ENCODE data around the gene RETN. TPM values are rescaled to one million over a fixed set of nuclear protein-coding genes. Genes with fewer than 3 reads are reported as not detected.
A peak's percentile ranks its signal among the peaks of the same experiment; 100 is the strongest.

Gene RETN
- total and polyA plus RNA-seq, 2 donors (not counting 3 experiments of a cell fraction or from before 2014, with no cell fraction given): not detected

DNA sequence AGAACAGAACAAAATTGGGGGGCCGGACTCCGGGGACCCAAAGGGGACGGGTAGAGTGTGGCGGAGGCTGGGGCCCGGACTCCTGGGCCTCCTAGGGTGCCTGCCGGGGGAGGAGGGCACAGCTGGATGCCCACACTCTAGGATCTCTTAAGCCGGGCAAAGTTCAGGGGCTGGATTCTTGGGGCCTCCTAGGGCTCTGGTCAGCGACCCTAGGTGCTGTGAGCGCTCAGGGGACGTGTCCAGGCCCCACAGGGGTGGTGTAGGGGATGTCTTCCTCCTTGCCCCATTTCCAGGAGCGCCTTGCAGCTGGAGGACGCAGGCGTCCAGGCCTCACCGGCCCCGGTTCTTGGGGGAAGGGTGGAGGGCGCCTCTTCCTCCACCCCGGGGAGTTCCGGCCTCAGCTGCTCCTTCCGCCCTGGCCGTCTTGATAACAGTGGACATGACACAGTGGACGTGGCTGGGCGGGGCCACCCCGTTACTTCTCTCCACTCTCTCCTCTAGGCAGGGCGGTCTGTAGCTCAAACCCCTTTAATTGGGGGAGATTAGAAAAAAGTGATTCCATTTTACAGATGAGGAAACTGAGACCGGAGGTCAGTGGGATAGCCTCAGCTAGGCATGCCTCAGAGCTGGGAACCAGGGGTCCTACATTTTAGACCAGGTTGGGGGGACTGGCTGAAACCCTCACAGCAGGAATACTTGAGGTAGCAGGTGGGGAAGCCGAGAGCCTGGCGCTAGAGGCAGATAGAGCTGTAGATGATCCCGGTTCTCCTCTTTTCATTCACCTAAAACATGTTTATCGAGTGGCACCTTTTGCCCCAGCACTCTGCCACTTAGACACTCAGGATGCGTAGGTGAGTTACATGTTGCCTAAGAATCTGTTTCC lies 31.2 kb upstream of the RETN start:
- Histone ChIP-seq H3K79me2 (ENCODE audit: control insufficient read depth, insufficient read depth, low read length) (no peaks in the 10 kb centered on the region), H3K36me3 (ENCODE audit: control insufficient read depth in 2 of 2, extremely low read depth in 1 of 2, insufficient read depth in 2 of 2, low read length in 2 of 2) (no peaks in the 10 kb centered on the region), H4K20me1 (replicated peaks; ENCODE audit: control insufficient read depth, extremely low read depth, insufficient read depth, low read length) (no peaks in the 10 kb centered on the region), H3K4me3 (replicated peaks in 1 of 3; ENCODE audit: insufficient read depth in 1 of 3, low read depth in 1 of 3, low read length in 3 of 3) (peak overlapping the region; percentile 42 to 62 (median 61)), H3K9me3 (replicated peaks; ENCODE audit: control insufficient read depth, insufficient read depth, low read length) (no peaks in the 10 kb centered on the region), H3K4me1 (ENCODE audit: control insufficient read depth, extremely low read depth, insufficient read depth, low read length) (peaks cover 7% of the 10 kb centered on the region), H3K9me1 (replicated peaks; ENCODE audit: control insufficient read depth, extremely low read depth, insufficient read depth, low read length) (no peaks in the 10 kb centered on the region), H3K4me2 (ENCODE audit: insufficient read depth, low read length) (peak overlapping the region; percentile 32), H3K9ac (replicated peaks; ENCODE audit: extremely low read depth, insufficient read depth, low read length) (peak overlapping the region; percentile 49), H2AFZ (ENCODE audit: low read depth, low read length) (peak overlapping the region; percentile 44), H3K27me3 (ENCODE audit: control insufficient read depth in 2 of 2, insufficient read depth in 2 of 2, low read length in 2 of 2) (no peaks in the 10 kb centered on the region), H3K27ac (ENCODE audit: insufficient read depth, low read depth, low read length) (peak overlapping the region; percentile 58)
- no peak for TF ChIP-seq MAX (IDR thresholded peaks at IDR 0.05; ENCODE audit: insufficient read depth, insufficient read length)
- peak; percentile 11 for TF ChIP-seq POLR2AphosphoS5 (IDR thresholded peaks at IDR 0.05; ENCODE audit: insufficient read depth, low read depth, low read length)
- dilution Hi-C loops (cut with MboI; ENCODE audit: extremely low pct_ligation_motif_present, low sequenced_read_pairs) (no loop called here), intact Hi-C loops (cut with micrococcal nuclease) (loop anchor here (1.0 kb wide), 1 partner anchor 8 kb away; the partner anchor contains the start of genes PET100 and XAB2)
- ChIA-PET POLR2A (no interaction called here), CTCF (interaction anchor here (0.8 to 1.3 kb wide), 4 partner anchors 8 to 232 kb away, joined by 3 to 4 read pairs (median 3); partner anchors contain the start of genes PET100, TRAPPC5 and XAB2)
- FAIRE-seq: peak; percentile 69
- peak; percentile 22 for DNase-seq (ENCODE audit: low read depth, low spot score)
- TSS peak; percentile 38 for BruUV-seq (replicated peaks)

GRCh38 chr19:7638802-7639465 lies 29.9 kb upstream of the RETN start:
- ChIA-PET CTCF (interaction anchor here (1.3 kb wide), 1 partner anchor 9 kb away, joined by 4 read pairs; the partner anchor contains the start of genes PET100 and XAB2), POLR2A (no interaction called here)
- no peak overlapping the region for H3K27ac ChIP-seq (ENCODE audit: insufficient read depth, low read depth, low read length)
- H3K27me3 ChIP-seq (ENCODE audit: control insufficient read depth in 2 of 2, insufficient read depth in 2 of 2, low read length in 2 of 2): no peaks in the 10 kb centered on the region
- DNase-seq (ENCODE audit: low read depth, low spot score) (no peak), FAIRE-seq (no peak)
- H3K9me1 ChIP-seq (replicated peaks; ENCODE audit: control insufficient read depth, extremely low read depth, insufficient read depth, low read length): no peaks in the 10 kb centered on the region
- H3K4me2 ChIP-seq (ENCODE audit: insufficient read depth, low read length): no peak overlapping the region
- H3K4me3 ChIP-seq (replicated peaks in 1 of 3; ENCODE audit: insufficient read depth in 1 of 3, low read depth in 1 of 3, low read length in 3 of 3): no peak overlapping the region
- dilution Hi-C loops (cut with MboI; ENCODE audit: extremely low pct_ligation_motif_present, low sequenced_read_pairs) (no loop called here), intact Hi-C loops (cut with micrococcal nuclease) (no loop called here)
- H3K4me1 ChIP-seq (ENCODE audit: control insufficient read depth, extremely low read depth, insufficient read depth, low read length): peaks cover 7% of the 10 kb centered on the region
- H2AFZ ChIP-seq (ENCODE audit: low read depth, low read length): no peak overlapping the region
- no peaks in the 10 kb centered on the region for H3K36me3 ChIP-seq (ENCODE audit: control insufficient read depth in 2 of 2, extremely low read depth in 1 of 2, insufficient read depth in 2 of 2, low read length in 2 of 2)
- no peak overlapping the region for H3K9ac ChIP-seq (replicated peaks; ENCODE audit: extremely low read depth, insufficient read depth, low read length)
- TF ChIP-seq POLR2AphosphoS5 (IDR thresholded peaks at IDR 0.05; ENCODE audit: insufficient read depth, low read depth, low read length) (no peak), POLR2A (IDR thresholded peaks at IDR 0.05; ENCODE audit: low read depth, low read length) (no peak), CTCF (IDR thresholded peaks at IDR 0.05; ENCODE audit: extremely low read depth in 1 of 2, insufficient read depth in 1 of 2, low read depth in 1 of 2, low read length in 2 of 2) (no peak), MAX (IDR thresholded peaks at IDR 0.05; ENCODE audit: insufficient read depth, insufficient read length) (no peak), EZH2 (IDR thresholded peaks at IDR 0.05; ENCODE audit: borderline replicate concordance, low read depth, low read length, severe bottlenecking) (no peak), JUN (IDR thresholded peaks at IDR 0.05; ENCODE audit: borderline replicate concordance, insufficient read depth, insufficient read length, low read depth) (no peak), FOS (IDR thresholded peaks at IDR 0.05; ENCODE audit: borderline replicate concordance, insufficient read depth, low read length) (no peak), MYC (IDR thresholded peaks at IDR 0.05; ENCODE audit: low read depth, low read length) (no peak), GATA2 (IDR thresholded peaks at IDR 0.05; ENCODE audit: insufficient read depth, insufficient read length, low read depth, low read length) (no peak)
- BruUV-seq (replicated peaks): no TSS peak
- no peaks in the 10 kb centered on the region for H4K20me1 ChIP-seq (replicated peaks; ENCODE audit: control insufficient read depth, extremely low read depth, insufficient read depth, low read length)
- no peaks in the 10 kb centered on the region for H3K79me2 ChIP-seq (ENCODE audit: control insufficient read depth, insufficient read depth, low read length)
- no peaks in the 10 kb centered on the region for H3K9me3 ChIP-seq (replicated peaks; ENCODE audit: control insufficient read depth, insufficient read depth, low read length)

Measured in endothelial cell of umbilical vein (primary cell).